Smooth muscle cell (in vitro differentiated cells): Measurements from ENCODE around the gene SPRYD7. TPM values are rescaled to one million over a fixed set of nuclear protein-coding genes. Genes with fewer than 3 reads are reported as not detected.

Experiments used
- DNase-seq: peaks from one replicate; lab custom pipeline; 2025; ENCODE audit not compliant: unreplicated experiment; lab: John Stamatoyannopoulos, UW
- H2AFZ ChIP-seq: fragments of 200-600 bp; sonication (generic); 2 replicates; pipeline ENCODE4 v1.6.0; 2016; ENCODE audit warnings: antibody characterized with exemption, low read depth, mild to moderate bottlenecking
- H3F3A ChIP-seq: fragments of 200-600 bp; sonication (generic); 2 replicates; pipeline ENCODE4 v1.6.0; 2017; ENCODE audit warnings: antibody characterized with exemption, low read depth
- H3K27ac ChIP-seq: fragments of 200-600 bp; sonication (generic); 2 replicates; pipeline ENCODE4 v1.5.1; 2016; ENCODE audit warnings: low read depth, mild to moderate bottlenecking
- H3K27me3 ChIP-seq: fragments of 200-600 bp; sonication (generic); 2 replicates; pipeline ENCODE4 v1.6.1; 2016; ENCODE audit warnings: low read depth, mild to moderate bottlenecking
- H3K36me3 ChIP-seq: fragments of 200-600 bp; sonication (generic); 2 replicates; pipeline ENCODE4 v1.5.1; 2016; ENCODE audit warnings: low read depth
- H3K4me1 ChIP-seq: fragments of 200-600 bp; sonication (generic); 2 replicates; pipeline ENCODE4 v1.5.1; 2016; ENCODE audit warnings: low read depth
- H3K4me2 ChIP-seq: fragments of 200-600 bp; sonication (generic); 2 replicates; pipeline ENCODE4 v1.6.0; 2016; ENCODE audit warnings: mild to moderate bottlenecking
- H3K4me3 ChIP-seq: fragments of 200-600 bp; sonication (generic); 2 replicates; pipeline ENCODE4 v1.5.1; 2016; ENCODE audit warnings: mild to moderate bottlenecking
- H3K79me2 ChIP-seq: fragments of 200-600 bp; sonication (generic); 2 replicates; pipeline ENCODE4 v1.6.0; 2016; ENCODE audit warnings: low read depth, mild to moderate bottlenecking
- H3K9ac ChIP-seq: fragments of 200-600 bp; sonication (generic); 2 replicates; pipeline ENCODE4 v1.6.0; 2016; ENCODE audit warnings: low read depth
- H3K9me3 ChIP-seq: fragments of 200-600 bp; sonication (generic); replicated peaks from 2 replicates; pipeline ENCODE4 v1.5.1; 2016; ENCODE audit warnings: low read depth
- H4K20me1 ChIP-seq: fragments of 200-600 bp; sonication (generic); 2 replicates; pipeline ENCODE4 v1.6.0; 2016; ENCODE audit warnings: low read depth
- CTCF ChIP-seq: fragments of 200-600 bp; sonication (generic); IDR thresholded peaks from 2 replicates; pipeline ENCODE4 v1.5.1; 2017; ENCODE audit warnings: borderline replicate concordance, mild to moderate bottlenecking, antibody characterized with exemption; ENCODE audit not compliant: insufficient read depth, poor library complexity, severe bottlenecking
- WGBS: methylation state at CpG from one replicate; pipeline ENCODE4 v1.1.7; 2016; ENCODE audit warnings: low lambda C conversion rate; 5-methylcytosine and 5-hydroxymethylcytosine counted together
- polyA plus RNA-seq: library from polyadenylated mRNA; unstranded; fragments of >200 nt; fragmentation: Nextera tagmentation; extraction: Ambion mirVana; gene quantifications from 2 replicates; pipeline ENCODE4 v1.2.1, GENCODE V29; 2016
- total RNA-seq: library from RNA; depleted of rRNA; stranded (reverse); fragments of >200 nt; gene quantifications from 2 replicates; pipeline ENCODE4 v1.2.3, GENCODE V29; 2014

The SPRYD7 gene, protein sequence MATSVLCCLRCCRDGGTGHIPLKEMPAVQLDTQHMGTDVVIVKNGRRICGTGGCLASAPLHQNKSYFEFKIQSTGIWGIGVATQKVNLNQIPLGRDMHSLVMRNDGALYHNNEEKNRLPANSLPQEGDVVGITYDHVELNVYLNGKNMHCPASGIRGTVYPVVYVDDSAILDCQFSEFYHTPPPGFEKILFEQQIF
- total RNA-seq (8.1 and 13.2 TPM in 2 replicates), polyA plus RNA-seq (15.8 and 16.1 TPM in 2 replicates)

DNA sequence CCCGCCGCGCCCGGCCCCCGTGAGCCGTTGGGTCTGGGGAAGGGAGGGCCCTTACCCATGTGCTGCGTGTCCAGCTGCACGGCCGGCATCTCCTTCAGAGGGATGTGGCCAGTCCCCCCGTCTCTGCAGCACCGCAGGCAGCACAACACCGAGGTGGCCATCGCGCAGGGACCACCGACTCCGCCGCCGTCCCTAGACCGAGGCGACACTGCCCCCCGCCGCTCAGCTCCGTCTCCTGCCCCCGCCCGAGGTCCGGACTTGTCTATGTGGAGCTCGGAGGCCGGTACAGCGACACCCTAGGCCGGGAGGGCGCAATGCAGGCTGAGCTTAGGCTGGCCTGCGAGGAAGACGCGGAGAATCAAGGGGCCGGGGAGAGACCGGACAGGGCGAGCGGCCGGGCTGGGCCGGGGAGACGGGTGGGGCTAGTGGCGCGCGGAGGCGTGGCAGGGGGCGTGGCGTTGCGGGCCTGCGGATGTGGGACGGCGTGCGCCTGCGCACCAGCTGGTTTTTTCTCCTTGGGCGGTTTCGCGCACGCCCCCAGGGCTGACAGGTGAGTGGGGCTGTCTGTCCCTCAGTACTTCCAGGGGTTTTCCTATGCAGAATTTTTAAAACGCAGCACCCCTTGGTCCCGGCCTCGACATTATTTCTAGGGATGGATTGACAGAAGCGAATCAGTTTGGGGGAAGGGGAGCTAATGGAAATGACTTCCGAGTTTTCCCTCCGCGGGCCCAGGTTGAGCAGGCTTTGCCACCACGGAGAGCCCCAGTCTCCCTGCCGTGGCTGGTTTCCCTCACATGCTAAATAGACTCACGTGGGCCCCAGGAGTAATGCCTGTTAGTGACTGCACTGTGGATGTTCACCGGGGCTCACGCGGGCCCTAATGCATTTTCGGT is at the start of gene SPRYD7:
Gene SPRYD7 (minus strand): TSS at position 266 of the 893 bp plus-strand sequence. CDS start 105 bp downstream, at position 161.
- Histone ChIP-seq H4K20me1 (peaks cover 18% of the 10 kb centered on the region), H3K4me1 (peaks cover 10% of the 10 kb centered on the region), H3K36me3 (no peaks in the 10 kb centered on the region), H3F3A (no peaks in the 10 kb centered on the region), H3K27me3 (no peaks in the 10 kb centered on the region), H3K27ac (peak within 1 kb of the TSS; percentile 64), H3K4me2 (peak within 1 kb of the TSS; percentile 94), H3K4me3 (peak within 1 kb of the TSS; percentile 91), H3K79me2 (peaks cover 18% of the 10 kb centered on the region), H2AFZ (peak within 1 kb of the TSS; percentile 96), H3K9ac (peak within 1 kb of the TSS; percentile 81), H3K9me3 (no peaks in the 10 kb centered on the region)
- peak; percentile 95 for DNase-seq
- TF ChIP-seq CTCF, result peak; percentile 83
- WGBS, result 2% methylated on average over 50 of the region's 71 CpGs

- Histone ChIP-seq H3F3A (no peaks in the 10 kb centered on the region), H3K9me3 (no peaks in the 10 kb centered on the region), H4K20me1 (no peaks in the 10 kb centered on the region), H3K4me2 (no peak overlapping the region), H3K36me3 (no peaks in the 10 kb centered on the region), H3K27ac (no peak overlapping the region), H3K4me3 (no peak overlapping the region), H3K9ac (no peak overlapping the region), H3K79me2 (no peaks in the 10 kb centered on the region), H3K4me1 (no peaks in the 10 kb centered on the region), H3K27me3 (no peaks in the 10 kb centered on the region), H2AFZ (no peak overlapping the region)
- 100% methylated on average over 2 of the region's 2 CpGs for WGBS
- no peak for TF ChIP-seq CTCF
- no peak for DNase-seq
Measured at GRCh38 chr13:49985129-49985528, 49.0 kb upstream of the SPRYD7 start.

DNA sequence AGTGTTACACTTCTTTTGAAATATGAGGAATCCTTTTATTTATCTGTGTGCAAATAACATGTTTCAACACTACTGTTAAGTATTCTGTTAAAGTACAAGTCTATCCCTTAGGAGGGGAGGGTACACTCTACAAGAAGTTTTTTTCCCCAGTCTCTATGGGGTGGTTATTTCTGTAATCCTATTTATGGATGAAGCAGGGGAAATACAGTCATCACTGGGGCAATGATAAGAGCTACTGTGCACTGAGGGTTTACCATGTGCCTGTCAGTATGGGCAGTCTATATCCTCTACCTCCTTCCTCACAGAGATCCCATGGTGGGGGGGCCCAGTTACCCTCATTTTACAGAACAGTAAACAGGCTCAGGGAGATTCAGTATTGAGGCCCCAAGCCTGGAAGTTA is 44.1 kb upstream of the SPRYD7 start:
- H3K9me3 ChIP-seq, result no peaks in the 10 kb centered on the region
- H3K4me2 ChIP-seq, result no peak overlapping the region
- no peak overlapping the region for H3K9ac ChIP-seq
- H3K79me2 ChIP-seq, result no peaks in the 10 kb centered on the region
- no peaks in the 10 kb centered on the region for H3F3A ChIP-seq
- TF ChIP-seq CTCF, result no peak
- no peak overlapping the region for H3K27ac ChIP-seq
- no peaks in the 10 kb centered on the region for H3K36me3 ChIP-seq
- H3K27me3 ChIP-seq, result no peaks in the 10 kb centered on the region
- H4K20me1 ChIP-seq, result no peaks in the 10 kb centered on the region
- H3K4me1 ChIP-seq, result no peaks in the 10 kb centered on the region
- H3K4me3 ChIP-seq, result no peak overlapping the region
- no peak for DNase-seq
- H2AFZ ChIP-seq, result no peak overlapping the region
